G401 (cell line): ENCODE data around the gene CDK12. TPM values are rescaled to one million over a fixed set of nuclear protein-coding genes. Genes with fewer than 3 reads are reported as not detected.
A peak's percentile ranks its signal among the peaks of the same experiment; 100 is the strongest.

ENCODE experiments used
- DNase-seq: peaks from one replicate; pipeline ENCODE4 v3.0.0-alpha.2; 2015; ENCODE audit warnings: low spot score
- in situ Hi-C: cut with HindIII; loops from 2 replicates; pipeline ENCODE4 v1.10.0; 2016; ENCODE audit warnings: low sequenced_read_pairs, mixed read lengths
- total RNA-seq: library from RNA; depleted of rRNA; stranded (reverse); fragments of >200 nt; shearing (Covaris generic); gene quantifications from 2 replicates; pipeline ENCODE4 v1.2.3, GENCODE V29; 2014; rRNA removed

The CDK12 gene
- total RNA-seq, 1 experiment from 2014 or later, result 28.5 TPM

- in situ Hi-C loops, result no loop called here
- peak; percentile 82 for DNase-seq
Observed at GRCh38 chr17:39573447-39574298, 112.4 kb downstream of the CDK12 start.

- DNase-seq, result peak; percentile 23
- in situ Hi-C loops, result loop anchor here (5.0 kb wide), 1 partner anchor 39 kb away; no protein-coding TSS in a partner anchor
Observed at GRCh38 chr17:39576187-39576586, 114.9 kb downstream of the CDK12 start.

- DNase-seq, result no peak
- in situ Hi-C loops, result loop anchor here (5.0 kb wide), 1 partner anchor 41 kb away; no protein-coding TSS in a partner anchor
Observed at GRCh38 chr17:39578272-39578671, 117.0 kb downstream of the CDK12 start.

GRCh38 chr17:39579318-39580081, 118.2 kb downstream of the CDK12 start:
- DNase-seq, result no peak
- in situ Hi-C loops, result loop anchor here (5.0 kb wide), 1 partner anchor 42 kb away; no protein-coding TSS in a partner anchor

GRCh38 chr17:39580082-39580468, 118.8 kb downstream of the CDK12 start:
- in situ Hi-C loops, result no loop called here
- no peak for DNase-seq

GRCh38 chr17:39581071-39581758, 119.9 kb downstream of the CDK12 start:
- in situ Hi-C loops, result no loop called here
- DNase-seq, result no peak

- in situ Hi-C loops, result no loop called here
- no peak for DNase-seq
Observed at GRCh38 chr17:39581759-39582085, 120.4 kb downstream of the CDK12 start.

- in situ Hi-C loops, result no loop called here
- DNase-seq, result no peak
Observed at GRCh38 chr17:39582658-39583057, 121.4 kb downstream of the CDK12 start.

Other genes starting within 250 kb of the CDK12 start
- gene STAC2, start 235.5 kb upstream of the CDK12 start, total RNA-seq, result 0.03 TPM in 1 of 2 replicates, not detected in the other
- gene FBXL20, start 59.9 kb upstream of the CDK12 start, total RNA-seq, result 4.3 and 11.0 TPM in 2 replicates
- 22.0 and 22.5 TPM in 2 replicates for gene MED1, start 10.2 kb upstream of the CDK12 start, total RNA-seq
- gene NEUROD2, start 146.4 kb downstream of the CDK12 start, total RNA-seq, result not detected in 2 replicates
- gene PPP1R1B, start 165.5 kb downstream of the CDK12 start, total RNA-seq, result 3.4 and 8.6 TPM in 2 replicates
- 30.8 and 45.5 TPM in 2 replicates for gene STARD3, start 175.7 kb downstream of the CDK12 start, total RNA-seq
- 0.43 and 0.44 TPM in 2 replicates for gene TCAP, start 203.9 kb downstream of the CDK12 start, total RNA-seq
- gene PNMT, start 207.0 kb downstream of the CDK12 start, total RNA-seq, result not detected in 2 replicates
- gene PGAP3, start 226.6 kb downstream of the CDK12 start, total RNA-seq, result 10.3 and 13.5 TPM in 2 replicates
- gene ERBB2, start 238.6 kb downstream of the CDK12 start, total RNA-seq, result 41.1 and 44.7 TPM in 2 replicates